Keratinocyte (primary cell): ENCODE data around the gene PRPSAP1.

ENCODE experiments used
- EZH2 ChIP-seq: IDR thresholded peaks from one replicate; pipeline ENCODE4 v1.6.1; 2012; ENCODE audit warnings: inconsistent platforms, mild to moderate bottlenecking, low read length, moderate library complexity
- TF ChIP-seq, protein P1 (sequence below), 3 experiments: IDR thresholded peaks in 1 of 3; conservative IDR thresholded peaks in 1 of 3; optimal IDR thresholded peaks in 1 of 3; 2 replicates in 2 of 3; 3 replicates in 1 of 3; pipeline versions ENCODE3 to v1.5.1; 2011; ENCODE audit warnings: low read length in 3 of 3, mild to moderate bottlenecking in 3 of 3, moderate library complexity in 2 of 3, control low read depth in 1 of 3, inconsistent platforms in 1 of 3; ENCODE audit not compliant: insufficient read depth in 2 of 3; ENCODE audit errors: extremely low read depth in 1 of 3

GRCh38 chr17:76260220-76260619 lies 93.5 kb downstream of the PRPSAP1 start:
- TF ChIP-seq, protein P1, sequence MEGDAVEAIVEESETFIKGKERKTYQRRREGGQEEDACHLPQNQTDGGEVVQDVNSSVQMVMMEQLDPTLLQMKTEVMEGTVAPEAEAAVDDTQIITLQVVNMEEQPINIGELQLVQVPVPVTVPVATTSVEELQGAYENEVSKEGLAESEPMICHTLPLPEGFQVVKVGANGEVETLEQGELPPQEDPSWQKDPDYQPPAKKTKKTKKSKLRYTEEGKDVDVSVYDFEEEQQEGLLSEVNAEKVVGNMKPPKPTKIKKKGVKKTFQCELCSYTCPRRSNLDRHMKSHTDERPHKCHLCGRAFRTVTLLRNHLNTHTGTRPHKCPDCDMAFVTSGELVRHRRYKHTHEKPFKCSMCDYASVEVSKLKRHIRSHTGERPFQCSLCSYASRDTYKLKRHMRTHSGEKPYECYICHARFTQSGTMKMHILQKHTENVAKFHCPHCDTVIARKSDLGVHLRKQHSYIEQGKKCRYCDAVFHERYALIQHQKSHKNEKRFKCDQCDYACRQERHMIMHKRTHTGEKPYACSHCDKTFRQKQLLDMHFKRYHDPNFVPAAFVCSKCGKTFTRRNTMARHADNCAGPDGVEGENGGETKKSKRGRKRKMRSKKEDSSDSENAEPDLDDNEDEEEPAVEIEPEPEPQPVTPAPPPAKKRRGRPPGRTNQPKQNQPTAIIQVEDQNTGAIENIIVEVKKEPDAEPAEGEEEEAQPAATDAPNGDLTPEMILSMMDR (optimal IDR thresholded peaks at IDR 0.05 in 1 of 3, IDR thresholded peaks at IDR 0.05 in 1 of 3, conservative IDR thresholded peaks at IDR 0.05 in 1 of 3; ENCODE audit: extremely low read depth in 1 of 3, insufficient read depth in 2 of 3, low read length in 3 of 3) = no peak
- no peak for TF ChIP-seq EZH2
